HG03520 (cell line): Measurements from ENCODE around the gene MCF2L2.

Experiments used
- ATAC-seq: cut with Tn5 transposase; IDR thresholded peaks from one replicate; pipeline ENCODE4 v1.9.1; 2021; ENCODE audit warnings: mild to moderate bottlenecking, moderate library complexity; ENCODE audit not compliant: unreplicated experiment

The MCF2L2 gene

GRCh38 chr3:183270344-183270743, 158.1 kb downstream of the MCF2L2 start:
- no peak for ATAC-seq

GRCh38 chr3:183269345-183269744, 159.1 kb downstream of the MCF2L2 start:
- no peak for ATAC-seq

- ATAC-seq = no peak
Observed at GRCh38 chr3:183268366-183268765, 160.1 kb downstream of the MCF2L2 start.

DNA sequence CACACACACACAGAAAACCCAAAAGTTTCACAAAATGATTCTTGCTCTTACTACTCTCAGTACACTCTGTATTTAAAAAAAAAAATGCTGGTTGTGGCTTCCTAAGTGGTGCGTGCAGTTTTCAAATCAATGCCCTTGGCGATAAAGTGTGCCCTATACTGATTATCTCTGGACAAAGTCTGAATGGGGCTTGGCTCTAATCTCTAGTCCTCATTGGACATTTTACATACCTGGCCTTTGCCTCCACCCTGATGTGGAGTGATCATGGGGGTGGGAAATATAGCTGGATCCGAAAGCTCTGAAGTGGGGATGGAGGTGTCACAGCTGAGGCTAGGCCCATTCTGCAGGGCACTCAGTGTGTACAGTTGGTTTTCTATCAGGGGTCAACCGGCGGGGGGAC, 161.3 kb downstream of the MCF2L2 start:
- no peak for ATAC-seq

DNA sequence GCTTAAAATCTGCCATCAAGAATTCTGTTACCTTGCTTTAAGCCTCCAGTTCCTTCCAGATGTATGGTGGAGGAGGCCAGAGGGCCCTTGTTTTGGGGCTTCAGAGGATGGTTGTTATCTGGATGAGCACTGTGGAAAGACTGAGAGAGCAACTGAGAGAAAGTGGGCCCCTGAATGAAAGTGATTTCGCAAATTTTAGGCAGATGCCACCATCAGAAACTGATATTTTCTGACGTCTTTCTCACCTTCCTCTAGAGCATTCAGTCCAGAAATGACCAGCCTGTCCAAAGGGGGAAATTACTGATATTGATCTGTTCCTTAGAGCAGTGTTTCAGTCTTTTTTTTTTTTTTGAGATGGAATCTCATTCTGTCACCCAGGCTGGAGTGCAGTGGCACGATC, 162.0 kb downstream of the MCF2L2 start:
- no peak for ATAC-seq

GRCh38 chr3:183265834-183266417, 162.5 kb downstream of the MCF2L2 start:
- ATAC-seq = no peak

DNA sequence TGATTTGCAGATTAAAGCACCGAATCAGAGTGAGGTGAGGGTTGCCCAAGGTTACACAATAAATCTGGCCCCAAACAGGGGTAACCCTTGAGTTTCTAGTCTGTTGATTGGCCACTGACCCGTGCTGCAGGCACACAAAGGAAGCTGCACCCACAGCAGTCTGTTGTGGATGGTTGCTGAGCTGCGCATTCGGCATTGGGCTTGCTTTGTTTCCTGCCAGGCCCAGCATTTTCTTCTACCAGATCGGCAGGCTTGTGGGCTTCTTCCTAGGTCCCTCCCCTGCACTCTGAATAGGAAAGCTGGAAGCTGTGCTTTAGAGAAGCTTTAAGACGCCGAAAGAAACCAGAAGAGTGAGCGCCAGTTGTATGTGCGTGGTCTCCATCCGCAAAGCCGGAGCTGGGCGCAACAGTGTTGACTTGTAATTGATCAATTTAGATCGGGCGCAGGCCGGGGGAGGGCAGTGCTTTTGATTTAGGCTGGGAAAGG, 163.2 kb downstream of the MCF2L2 start:
- ATAC-seq = no peak

DNA sequence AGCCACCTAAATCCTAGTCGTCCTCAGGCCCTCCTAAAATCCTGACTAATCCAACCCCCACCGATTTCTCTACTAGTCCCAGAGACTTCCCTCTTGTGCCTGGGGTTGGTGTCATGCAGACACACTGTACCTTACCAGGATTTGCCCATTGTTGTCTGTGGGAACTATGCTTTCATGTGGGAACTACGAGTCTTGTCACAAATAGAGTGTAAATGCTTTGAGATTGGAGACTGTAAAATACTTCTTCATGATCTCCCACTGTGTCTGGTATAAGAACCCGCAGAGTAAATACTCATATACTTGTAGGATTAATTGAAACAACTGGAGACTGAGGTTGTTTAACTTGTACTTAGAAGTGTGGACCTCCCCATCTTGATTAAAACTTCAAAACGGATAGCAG, 164.2 kb downstream of the MCF2L2 start:
- no peak for ATAC-seq

DNA sequence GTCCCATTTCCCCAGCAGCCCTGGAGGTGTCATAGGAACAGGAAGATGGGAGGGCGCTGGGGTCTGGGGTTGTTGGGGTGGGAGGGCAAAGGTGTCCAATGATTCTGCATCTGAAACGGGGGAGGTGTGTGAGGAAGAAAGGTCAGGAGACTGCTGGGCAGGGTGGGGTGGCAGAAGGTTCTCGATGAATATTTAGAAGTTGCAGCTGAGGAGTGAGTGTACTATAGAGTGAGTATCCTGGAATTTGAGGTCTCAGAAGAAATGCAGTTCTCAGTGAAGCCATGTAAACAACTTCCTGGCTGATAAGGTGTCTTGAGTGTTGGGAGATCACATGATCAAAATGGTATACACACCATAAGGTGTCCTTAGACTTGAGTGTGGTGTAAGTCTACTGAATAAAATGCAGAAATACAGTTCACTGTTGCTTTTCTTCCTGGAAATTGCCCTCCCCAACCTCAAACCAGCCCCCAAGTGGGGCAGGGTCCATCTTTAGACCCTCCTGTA, 165.5 kb downstream of the MCF2L2 start:
- no peak for ATAC-seq

GRCh38 chr3:183261151-183261724, 167.2 kb downstream of the MCF2L2 start:
- ATAC-seq = no peak

- ATAC-seq = no peak
Observed at GRCh38 chr3:183260167-183260904, 168.1 kb downstream of the MCF2L2 start.

DNA sequence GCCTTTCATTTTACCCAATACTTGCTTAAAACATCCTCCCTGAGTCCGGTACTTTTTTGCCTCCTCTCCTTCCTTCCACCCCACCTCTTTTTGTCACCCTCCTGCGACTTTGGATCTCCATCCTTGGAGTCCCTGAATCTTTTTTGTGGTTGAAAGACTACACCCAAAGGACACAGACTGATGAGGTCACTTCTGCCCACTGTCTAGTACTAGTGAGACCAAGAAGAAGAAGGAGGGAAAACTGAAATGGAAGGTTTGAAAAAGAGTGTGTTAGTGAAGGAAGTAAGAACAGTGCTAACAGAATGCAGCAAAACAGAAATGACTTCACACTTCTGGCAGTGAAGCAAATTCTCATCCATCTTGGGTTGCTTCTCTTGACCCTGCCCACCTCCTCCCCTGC, 168.8 kb downstream of the MCF2L2 start:
- no peak for ATAC-seq

DNA sequence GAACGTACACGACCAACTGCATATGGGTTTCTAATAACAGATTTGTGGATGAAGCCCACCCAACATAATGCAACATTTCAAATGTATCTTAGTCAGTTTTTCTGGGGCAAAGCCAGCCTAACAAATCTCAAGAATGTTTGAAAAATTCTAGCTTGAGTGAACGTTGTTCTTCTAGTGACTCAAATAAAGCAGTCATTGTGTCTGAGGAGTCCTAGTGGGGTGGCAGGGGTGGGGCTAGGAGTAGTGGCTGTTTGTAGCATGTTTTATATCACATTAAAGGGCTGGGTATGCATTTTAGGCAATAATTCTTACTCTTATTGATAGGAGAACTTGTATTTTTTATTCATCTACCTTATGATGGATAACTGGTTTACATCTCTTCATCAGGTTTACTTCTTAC, 169.3 kb downstream of the MCF2L2 start:
- no peak for ATAC-seq

GRCh38 chr3:183255348-183255730, 173.1 kb downstream of the MCF2L2 start:
- no peak for ATAC-seq

GRCh38 chr3:183254487-183255347, 173.7 kb downstream of the MCF2L2 start:
- ATAC-seq = no peak

DNA sequence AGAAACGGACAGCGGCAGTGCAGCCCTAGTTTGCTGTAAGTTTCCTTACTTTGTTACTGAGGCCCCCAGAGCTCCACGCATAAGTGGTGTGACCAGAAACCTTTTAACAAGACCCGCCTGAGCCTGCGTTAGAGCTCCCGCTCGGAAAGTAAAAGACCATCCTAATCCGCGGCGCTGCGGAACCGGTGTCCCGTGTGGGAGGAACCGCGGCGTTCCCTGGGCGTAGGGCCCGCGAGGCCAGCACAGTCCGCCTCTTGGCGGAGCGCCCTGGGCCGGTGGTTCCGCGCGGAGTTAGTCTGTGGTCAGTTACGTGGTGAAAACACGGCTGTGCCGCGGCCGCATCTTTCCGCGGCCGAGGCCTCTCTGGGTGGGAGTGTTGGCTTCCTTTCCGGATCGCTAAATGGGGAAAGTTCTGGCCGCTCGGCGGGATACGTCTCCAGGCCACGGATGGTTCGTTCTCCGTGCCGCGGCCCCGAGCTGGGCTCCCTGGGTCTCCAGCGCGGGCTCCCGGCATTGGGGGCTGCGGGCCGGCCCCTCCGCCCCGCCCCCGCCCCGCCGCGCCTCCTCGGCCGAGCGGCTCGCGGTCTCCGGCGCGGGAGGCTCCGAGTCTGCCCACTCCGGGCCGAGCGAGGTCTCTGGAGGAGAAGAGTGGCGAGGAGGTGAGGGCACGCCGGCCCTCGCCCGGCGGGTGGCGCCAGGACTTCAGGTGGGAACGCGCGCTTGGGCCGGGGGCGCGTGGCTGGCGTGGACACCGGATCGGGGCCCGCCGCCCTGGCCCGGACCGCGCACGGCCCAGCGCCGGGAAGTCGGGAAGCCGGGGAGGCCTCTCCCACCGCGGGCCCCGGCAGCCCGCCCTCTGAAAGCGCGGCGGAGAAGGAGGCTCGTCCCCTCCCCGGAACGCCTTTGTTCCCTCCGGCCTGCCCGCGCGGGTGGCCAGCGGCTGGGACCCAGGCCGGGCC, 174.6 kb downstream of the MCF2L2 start:
- no peak for ATAC-seq

DNA sequence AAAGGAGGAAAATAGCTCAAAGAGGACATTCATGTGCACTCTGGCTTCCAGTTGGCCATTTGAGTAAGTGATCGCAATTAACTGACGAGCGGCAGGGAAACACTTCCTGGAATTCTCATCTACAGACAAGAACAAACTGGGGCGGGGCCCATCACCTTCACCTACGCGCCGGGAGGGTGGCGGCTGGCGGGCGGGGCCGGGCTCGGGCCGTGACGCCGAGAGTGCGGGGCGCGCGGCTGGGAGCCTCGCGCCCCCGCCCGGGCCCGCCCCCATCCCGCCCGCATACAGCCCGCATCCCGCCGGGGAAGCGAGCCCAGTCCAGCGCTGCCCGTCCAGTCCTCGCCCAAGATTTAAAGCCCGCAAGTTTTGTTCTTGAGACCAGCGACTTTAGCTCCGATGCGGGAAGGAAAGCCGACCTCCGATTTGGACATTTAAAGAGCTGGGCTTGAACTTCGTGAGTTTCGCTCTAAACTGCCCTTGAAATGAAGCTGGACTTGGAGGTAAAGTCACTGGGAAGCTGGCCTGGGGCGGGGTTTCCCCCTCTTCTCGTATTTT, 175.4 kb downstream of the MCF2L2 start, which contains the start of gene B3GNT5:
TSS of gene B3GNT5 (plus strand) at position 281 of the 555 bp plus-strand sequence. CDS start 16,546 bp downstream, outside the sequence.
- ATAC-seq = no peak

DNA sequence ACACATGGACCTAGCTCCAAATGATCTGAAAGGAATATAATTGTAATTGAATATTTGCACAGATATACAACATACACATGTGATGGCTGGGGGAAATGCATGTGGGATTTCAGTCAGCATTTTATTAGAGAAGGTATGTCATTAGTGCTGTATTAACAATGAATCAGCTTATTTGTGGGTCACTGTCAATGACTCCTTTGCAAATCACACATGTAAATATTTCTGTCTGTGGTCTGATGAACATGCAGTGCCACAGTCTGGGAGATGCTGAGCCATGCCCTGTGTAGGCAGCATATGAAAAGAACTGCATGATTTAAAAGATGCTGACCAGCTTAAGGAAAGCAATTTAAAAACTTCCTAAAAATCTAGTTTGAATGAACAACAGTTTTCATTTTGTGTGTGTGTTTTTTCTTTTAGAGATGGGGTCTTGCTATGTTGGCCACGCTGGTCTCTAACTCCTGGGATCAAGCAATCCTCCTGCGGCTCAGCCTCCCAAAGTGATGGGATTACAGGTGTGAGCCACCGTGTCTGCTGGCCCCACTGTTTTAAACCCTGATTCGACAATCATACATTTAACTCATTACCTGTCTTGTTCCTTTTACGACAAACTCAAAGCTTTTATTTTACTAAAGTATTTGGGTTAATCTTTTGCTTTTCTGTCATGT, 176.2 kb downstream of the MCF2L2 start:
- ATAC-seq = no peak
